Effector memory CD4-positive, alpha-beta T cell (primary cell): ENCODE data around the gene CCDC3.

Source experiments
- DNase-seq, 3 donors: peaks; one replicate each; pipeline ENCODE4 v3.0.0-alpha.2; 2020
- H3K27ac ChIP-seq: 2 replicates; pipeline ENCODE4 v1.7.0; 2013; ENCODE audit warnings: mild to moderate bottlenecking, low read length, moderate library complexity; ENCODE audit not compliant: insufficient read depth, poor library complexity, severe bottlenecking
- H3K27me3 ChIP-seq: replicated peaks from 2 replicates; pipeline ENCODE4 v1.7.0; 2013; ENCODE audit warnings: mild to moderate bottlenecking, low read length; ENCODE audit not compliant: insufficient read depth, control insufficient read depth, poor library complexity, severe bottlenecking
- H3K36me3 ChIP-seq: 2 replicates; pipeline ENCODE4 v1.7.0; 2013; ENCODE audit warnings: mild to moderate bottlenecking, low read length, moderate library complexity; ENCODE audit not compliant: control insufficient read depth, insufficient read depth
- H3K4me1 ChIP-seq: 2 replicates; pipeline ENCODE4 v1.7.0; 2013; ENCODE audit warnings: low read length, mild to moderate bottlenecking; ENCODE audit not compliant: control insufficient read depth, insufficient read depth, poor library complexity, severe bottlenecking
- H3K4me3 ChIP-seq: 2 replicates; pipeline ENCODE4 v1.7.0; 2013; ENCODE audit warnings: low read length, low read depth, mild to moderate bottlenecking; ENCODE audit not compliant: insufficient read depth, poor library complexity, severe bottlenecking
- H3K9me3 ChIP-seq: 2 replicates; pipeline ENCODE4 v1.7.0; 2013; ENCODE audit warnings: mild to moderate bottlenecking, low read length, moderate library complexity; ENCODE audit not compliant: control insufficient read depth

Gene CCDC3

GRCh38 chr10:12888470-12888869, 113.0 kb downstream of the CCDC3 start:
- DNase-seq, result no peak

GRCh38 chr10:12887780-12888179, 113.7 kb downstream of the CCDC3 start:
- no peak overlapping the region for H3K27ac ChIP-seq
- no peaks in the 10 kb centered on the region for H3K36me3 ChIP-seq
- no peaks in the 10 kb centered on the region for H3K9me3 ChIP-seq
- DNase-seq, result no peak
- no peaks in the 10 kb centered on the region for H3K4me1 ChIP-seq
- H3K27me3 ChIP-seq, result no peaks in the 10 kb centered on the region
- no peak overlapping the region for H3K4me3 ChIP-seq

More at GRCh38 chr10:12888470-12888869, 113.0 kb downstream of the CCDC3 start:
- Histone ChIP-seq H3K27ac (no peak overlapping the region), H3K27me3 (no peaks in the 10 kb centered on the region), H3K4me3 (no peak overlapping the region), H3K9me3 (no peaks in the 10 kb centered on the region), H3K36me3 (no peaks in the 10 kb centered on the region), H3K4me1 (no peaks in the 10 kb centered on the region)

- Histone ChIP-seq H3K36me3 (no peaks in the 10 kb centered on the region), H3K9me3 (no peaks in the 10 kb centered on the region), H3K4me3 (no peak overlapping the region), H3K27me3 (no peaks in the 10 kb centered on the region), H3K27ac (no peak overlapping the region), H3K4me1 (no peaks in the 10 kb centered on the region)
- DNase-seq, result no peak
These were observed 116.7 kb downstream of the CCDC3 start for GRCh38 chr10:12884851-12885250.

- no peak overlapping the region for H3K27ac ChIP-seq
- H3K4me3 ChIP-seq, result no peak overlapping the region
- no peaks in the 10 kb centered on the region for H3K9me3 ChIP-seq
- H3K27me3 ChIP-seq, result no peaks in the 10 kb centered on the region
- H3K4me1 ChIP-seq, result no peaks in the 10 kb centered on the region
- no peaks in the 10 kb centered on the region for H3K36me3 ChIP-seq
- no peak for DNase-seq
These were observed 121.1 kb downstream of the CCDC3 start for GRCh38 chr10:12880423-12880822.

- no peaks in the 10 kb centered on the region for H3K4me1 ChIP-seq
- no peaks in the 10 kb centered on the region for H3K36me3 ChIP-seq
- H3K27ac ChIP-seq, result no peak overlapping the region
- no peaks in the 10 kb centered on the region for H3K27me3 ChIP-seq
- H3K4me3 ChIP-seq, result no peak overlapping the region
- no peaks in the 10 kb centered on the region for H3K9me3 ChIP-seq
- DNase-seq, result no peak
These were observed 124.4 kb downstream of the CCDC3 start for GRCh38 chr10:12877150-12877549.

GRCh38 chr10:12876266-12876665, 125.2 kb downstream of the CCDC3 start:
- no peak for DNase-seq

GRCh38 chr10:12875100-12875499, 126.4 kb downstream of the CCDC3 start:
- H3K36me3 ChIP-seq, result no peaks in the 10 kb centered on the region
- no peak overlapping the region for H3K4me3 ChIP-seq
- no peaks in the 10 kb centered on the region for H3K9me3 ChIP-seq
- H3K27me3 ChIP-seq, result no peaks in the 10 kb centered on the region
- no peaks in the 10 kb centered on the region for H3K4me1 ChIP-seq
- DNase-seq, result no peak
- H3K27ac ChIP-seq, result no peak overlapping the region

More at GRCh38 chr10:12876266-12876665, 125.2 kb downstream of the CCDC3 start:
- Histone ChIP-seq H3K9me3 (no peaks in the 10 kb centered on the region), H3K27me3 (no peaks in the 10 kb centered on the region), H3K36me3 (no peaks in the 10 kb centered on the region), H3K27ac (no peak overlapping the region), H3K4me3 (no peak overlapping the region), H3K4me1 (no peaks in the 10 kb centered on the region)

- Histone ChIP-seq H3K4me1 (no peaks in the 10 kb centered on the region), H3K4me3 (no peak overlapping the region), H3K9me3 (no peaks in the 10 kb centered on the region), H3K27me3 (no peaks in the 10 kb centered on the region), H3K27ac (no peak overlapping the region), H3K36me3 (no peaks in the 10 kb centered on the region)
- DNase-seq, result no peak
These were observed 127.0 kb downstream of the CCDC3 start for GRCh38 chr10:12874501-12874900.

GRCh38 chr10:12873172-12873571, 128.3 kb downstream of the CCDC3 start:
- Histone ChIP-seq H3K9me3 (no peaks in the 10 kb centered on the region), H3K36me3 (no peaks in the 10 kb centered on the region), H3K27ac (no peak overlapping the region), H3K4me1 (no peaks in the 10 kb centered on the region), H3K4me3 (no peak overlapping the region), H3K27me3 (no peaks in the 10 kb centered on the region)
- DNase-seq, result no peak

- H3K27ac ChIP-seq, result no peak overlapping the region
- no peaks in the 10 kb centered on the region for H3K9me3 ChIP-seq
- no peak overlapping the region for H3K4me3 ChIP-seq
- no peaks in the 10 kb centered on the region for H3K27me3 ChIP-seq
- H3K4me1 ChIP-seq, result no peaks in the 10 kb centered on the region
- H3K36me3 ChIP-seq, result no peaks in the 10 kb centered on the region
- DNase-seq, result no peak
These were observed 128.9 kb downstream of the CCDC3 start for GRCh38 chr10:12872577-12872976.

GRCh38 chr10:12869427-12869826, 132.1 kb downstream of the CCDC3 start:
- H3K36me3 ChIP-seq, result no peaks in the 10 kb centered on the region
- DNase-seq, result no peak
- no peak overlapping the region for H3K4me3 ChIP-seq
- H3K27ac ChIP-seq, result no peak overlapping the region
- H3K9me3 ChIP-seq, result no peaks in the 10 kb centered on the region
- no peaks in the 10 kb centered on the region for H3K27me3 ChIP-seq
- H3K4me1 ChIP-seq, result no peaks in the 10 kb centered on the region
